Keratinocyte (primary cell): ENCODE data around the gene PKNOX1. TPM values are rescaled to one million over a fixed set of nuclear protein-coding genes. Genes with fewer than 3 reads are reported as not detected.
A peak's percentile ranks its signal among the peaks of the same experiment; 100 is the strongest.

Experiments used
- DNase-seq: peaks from one replicate; pipeline ENCODE4 v3.0.0-alpha.2; 2011; ENCODE audit warnings: low read depth, missing footprints, low spot score
- FAIRE-seq: peaks from 2 replicates; lab custom pipeline; 2011; peaks lifted over from hg19 to GRCh38; lab: Jason Lieb, UNC
- H2AFZ ChIP-seq: 2 replicates; pipeline ENCODE4 v1.6.0; 2012; ENCODE audit warnings: low read length, control low read depth, inconsistent platforms; ENCODE audit not compliant: control insufficient read depth
- H3K27ac ChIP-seq: 2 replicates; pipeline ENCODE4 v1.5.1; 2011; ENCODE audit warnings: low read length; ENCODE audit not compliant: control insufficient read depth, insufficient read depth
- H3K27me3 ChIP-seq: 3 replicates; pipeline ENCODE4 v1.6.0; 2011; ENCODE audit warnings: low read length; ENCODE audit not compliant: control insufficient read depth, insufficient read depth; ENCODE audit errors: extremely low read depth
- H3K36me3 ChIP-seq, 2 experiments: 2 replicates in 1 of 2; 3 replicates in 1 of 2; pipeline ENCODE4 v1.5.1; 2011; ENCODE audit warnings: low read length in 2 of 2, mild to moderate bottlenecking in 1 of 2; ENCODE audit not compliant: control insufficient read depth in 2 of 2, insufficient read depth in 2 of 2; ENCODE audit errors: extremely low read depth in 1 of 2
- H3K4me1 ChIP-seq: 3 replicates; pipeline ENCODE4 v1.5.1; 2011; ENCODE audit warnings: low read length; ENCODE audit not compliant: control insufficient read depth, insufficient read depth; ENCODE audit errors: extremely low read depth
- H3K4me2 ChIP-seq: 3 replicates; pipeline ENCODE4 v1.6.0; 2011; ENCODE audit warnings: low read depth, low read length; ENCODE audit not compliant: control insufficient read depth, insufficient read depth; ENCODE audit errors: extremely low read depth
- H3K4me3 ChIP-seq, 3 experiments: fragments of 200-600 bp in 1 of 3; sonication (generic) in 1 of 3; 2 replicates in 2 of 3; 3 replicates in 1 of 3; pipeline ENCODE4 v1.5.1; 2011 to 2016; ENCODE audit warnings: low read length in 3 of 3, mild to moderate bottlenecking in 3 of 3, control low read depth in 2 of 3, inconsistent platforms in 1 of 3, low read depth in 1 of 3, mixed read lengths in 1 of 3, mixed run types in 1 of 3, moderate library complexity in 1 of 3; ENCODE audit not compliant: control insufficient read depth in 2 of 3, insufficient read depth in 2 of 3; ENCODE audit errors: extremely low read depth in 1 of 3
- H3K79me2 ChIP-seq: 2 replicates; pipeline ENCODE4 v1.6.0; 2012; ENCODE audit warnings: low read length; ENCODE audit not compliant: control insufficient read depth, insufficient read depth
- H3K9ac ChIP-seq: 3 replicates; pipeline ENCODE4 v1.6.0; 2011; ENCODE audit warnings: low read length; ENCODE audit not compliant: control insufficient read depth, insufficient read depth; ENCODE audit errors: extremely low read depth
- H3K9me1 ChIP-seq: 3 replicates; pipeline ENCODE4 v1.6.0; 2011; ENCODE audit warnings: low read length; ENCODE audit not compliant: control insufficient read depth, insufficient read depth; ENCODE audit errors: extremely low read depth
- H3K9me3 ChIP-seq: 2 replicates; pipeline ENCODE4 v1.5.1; 2012; ENCODE audit warnings: low read depth, low read length; ENCODE audit not compliant: control insufficient read depth
- H4K20me1 ChIP-seq: 3 replicates; pipeline ENCODE4 v1.6.0; 2011; ENCODE audit warnings: low read length; ENCODE audit not compliant: control insufficient read depth, insufficient read depth; ENCODE audit errors: extremely low read depth
- EZH2 ChIP-seq: IDR thresholded peaks from one replicate; pipeline ENCODE4 v1.6.1; 2012; ENCODE audit warnings: inconsistent platforms, mild to moderate bottlenecking, low read length, moderate library complexity
- dilution Hi-C: fragments of 300-500 bp; cut with MboI; formaldehyde crosslinking; loops from one replicate; pipeline ENCODE4 v1.7.0; 2020; ENCODE audit warnings: low sequenced_read_pairs; ENCODE audit not compliant: extremely low pct_ligation_motif_present
- polyA plus RNA-seq, 5 experiments: library from polyadenylated mRNA; depleted of rRNA in 3 of 5; stranded (reverse) in 3 of 5; stranded (forward) in 1 of 5; unstranded in 1 of 5; fragments of >200 nt; gene quantifications; 1 replicate in 1 of 5; 2 replicates in 3 of 5; 3 replicates in 1 of 5; pipeline versions ENCODE4 v1.2.1 to v1.2.3, GENCODE V29; 2011 to 2012; ENCODE audit warnings: missing spikeins in 2 of 5, low read depth in 1 of 5, low replicate concordance in 1 of 5
- TF ChIP-seq, protein P1 (sequence below), 3 experiments: IDR thresholded peaks in 1 of 3; conservative IDR thresholded peaks in 1 of 3; optimal IDR thresholded peaks in 1 of 3; 2 replicates in 2 of 3; 3 replicates in 1 of 3; pipeline versions ENCODE3 to v1.5.1; 2011; ENCODE audit warnings: low read length in 3 of 3, mild to moderate bottlenecking in 3 of 3, moderate library complexity in 2 of 3, control low read depth in 1 of 3, inconsistent platforms in 1 of 3; ENCODE audit not compliant: insufficient read depth in 2 of 3; ENCODE audit errors: extremely low read depth in 1 of 3

The PKNOX1 gene
- polyA plus RNA-seq, 1 donor (not counting 4 experiments of a cell fraction or from before 2014, with no cell fraction given) = 33.3 TPM

GRCh38 chr21:42973309-42973990, 912 bp upstream of the PKNOX1 start:
- Histone ChIP-seq H3K79me2 (peaks cover 28% of the 10 kb centered on the region), H3K27me3 (no peaks in the 10 kb centered on the region), H3K27ac (peak overlapping the region; percentile 96), H4K20me1 (no peaks in the 10 kb centered on the region), H3K4me3 (peak overlapping the region; percentile 40 to 75 (median 67)), H3K9ac (peak overlapping the region; percentile 91), H3K9me1 (no peaks in the 10 kb centered on the region), H2AFZ (peak overlapping the region; percentile 96), H3K4me2 (peak overlapping the region; percentile 96), H3K9me3 (no peaks in the 10 kb centered on the region), H3K4me1 (peaks cover 15% of the 10 kb centered on the region), H3K36me3 (no peaks in the 10 kb centered on the region)
- dilution Hi-C loops = no loop called here
- FAIRE-seq (no peak), DNase-seq (no peak)
- TF ChIP-seq EZH2 = no peak
- TF ChIP-seq, protein P1, sequence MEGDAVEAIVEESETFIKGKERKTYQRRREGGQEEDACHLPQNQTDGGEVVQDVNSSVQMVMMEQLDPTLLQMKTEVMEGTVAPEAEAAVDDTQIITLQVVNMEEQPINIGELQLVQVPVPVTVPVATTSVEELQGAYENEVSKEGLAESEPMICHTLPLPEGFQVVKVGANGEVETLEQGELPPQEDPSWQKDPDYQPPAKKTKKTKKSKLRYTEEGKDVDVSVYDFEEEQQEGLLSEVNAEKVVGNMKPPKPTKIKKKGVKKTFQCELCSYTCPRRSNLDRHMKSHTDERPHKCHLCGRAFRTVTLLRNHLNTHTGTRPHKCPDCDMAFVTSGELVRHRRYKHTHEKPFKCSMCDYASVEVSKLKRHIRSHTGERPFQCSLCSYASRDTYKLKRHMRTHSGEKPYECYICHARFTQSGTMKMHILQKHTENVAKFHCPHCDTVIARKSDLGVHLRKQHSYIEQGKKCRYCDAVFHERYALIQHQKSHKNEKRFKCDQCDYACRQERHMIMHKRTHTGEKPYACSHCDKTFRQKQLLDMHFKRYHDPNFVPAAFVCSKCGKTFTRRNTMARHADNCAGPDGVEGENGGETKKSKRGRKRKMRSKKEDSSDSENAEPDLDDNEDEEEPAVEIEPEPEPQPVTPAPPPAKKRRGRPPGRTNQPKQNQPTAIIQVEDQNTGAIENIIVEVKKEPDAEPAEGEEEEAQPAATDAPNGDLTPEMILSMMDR (optimal IDR thresholded peaks at IDR 0.05 in 1 of 3, IDR thresholded peaks at IDR 0.05 in 1 of 3, conservative IDR thresholded peaks at IDR 0.05 in 1 of 3; ENCODE audit: extremely low read depth in 1 of 3, insufficient read depth in 2 of 3, low read length in 3 of 3) = no peak

- Histone ChIP-seq H2AFZ (peak overlapping the region; percentile 66), H3K9ac (peak overlapping the region; percentile 95), H3K4me3 (peak overlapping the region; percentile 56 to 96 (median 94)), H3K4me1 (peaks cover 15% of the 10 kb centered on the region), H3K4me2 (peak overlapping the region; percentile 82), H3K9me3 (no peaks in the 10 kb centered on the region), H3K9me1 (no peaks in the 10 kb centered on the region), H3K36me3 (peaks cover 1 to 4% of the 10 kb centered on the region in 2 experiments), H3K27ac (peak overlapping the region; percentile 92), H4K20me1 (no peaks in the 10 kb centered on the region), H3K79me2 (peaks cover 41% of the 10 kb centered on the region), H3K27me3 (no peaks in the 10 kb centered on the region)
- DNase-seq (no peak), FAIRE-seq (no peak)
- dilution Hi-C loops = no loop called here
- no peak for TF ChIP-seq EZH2
- TF ChIP-seq, protein P1 (optimal IDR thresholded peaks at IDR 0.05 in 1 of 3, IDR thresholded peaks at IDR 0.05 in 1 of 3, conservative IDR thresholded peaks at IDR 0.05 in 1 of 3; ENCODE audit: extremely low read depth in 1 of 3, insufficient read depth in 2 of 3, low read length in 3 of 3) = no peak
Observed at GRCh38 chr21:42974832-42975820, 764 bp downstream of the PKNOX1 start.
